ENCODE data around the gene MAMLD1. TPM values are rescaled to one million over a fixed set of nuclear protein-coding genes. Genes with fewer than 3 reads are reported as not detected.

MAMLD1 gene
- polyA plus RNA-seq, 1 donor (not counting 4 experiments of a cell fraction or from before 2014, with no cell fraction given): 0.98 TPM

GRCh38 chrX:150364347-150365050, 1.4 kb downstream of the MAMLD1 start:
- H3K9me3 ChIP-seq (ENCODE audit: control insufficient read depth, low read depth, low read length): no peaks in the 10 kb centered on the region
- H3K9ac ChIP-seq (ENCODE audit: control insufficient read depth, extremely low read depth, insufficient read depth, low read length): peak overlapping the region; percentile 63
- H3K27me3 ChIP-seq (ENCODE audit: control insufficient read depth, extremely low read depth, insufficient read depth, low read length): peaks cover 16% of the 10 kb centered on the region
- no peak for DNase-seq (ENCODE audit: low read depth, low spot score)
- H3K36me3 ChIP-seq (ENCODE audit: control insufficient read depth in 2 of 2, extremely low read depth in 1 of 2, insufficient read depth in 2 of 2, low read length in 2 of 2): no peaks in the 10 kb centered on the region
- H3K9me1 ChIP-seq (ENCODE audit: control insufficient read depth, extremely low read depth, insufficient read depth, low read length): no peaks in the 10 kb centered on the region
- no peaks in the 10 kb centered on the region for H4K20me1 ChIP-seq (ENCODE audit: control insufficient read depth, extremely low read depth, insufficient read depth, low read length)
- H3K4me2 ChIP-seq (ENCODE audit: control insufficient read depth, extremely low read depth, insufficient read depth, low read depth, low read length): peak overlapping the region; percentile 65
- no peak overlapping the region for H3K27ac ChIP-seq (ENCODE audit: control insufficient read depth, insufficient read depth, low read length)
- no peak for FAIRE-seq
- no peaks in the 10 kb centered on the region for H3K79me2 ChIP-seq (ENCODE audit: control insufficient read depth, insufficient read depth, low read length)
- dilution Hi-C loops (cut with MboI; ENCODE audit: extremely low pct_ligation_motif_present, low sequenced_read_pairs): no loop called here
- peak overlapping the region; percentile 48 to 64 (median 57) for H3K4me3 ChIP-seq (ENCODE audit: control insufficient read depth in 2 of 3, extremely low read depth in 1 of 3, insufficient read depth in 2 of 3, low read depth in 1 of 3, low read length in 3 of 3)
- H2AFZ ChIP-seq (ENCODE audit: control insufficient read depth, low read length): peak overlapping the region; percentile 58
- peaks cover 7% of the 10 kb centered on the region for H3K4me1 ChIP-seq (ENCODE audit: control insufficient read depth, extremely low read depth, insufficient read depth, low read length)
- TF ChIP-seq CTCF (optimal IDR thresholded peaks at IDR 0.05 in 1 of 3, IDR thresholded peaks at IDR 0.05 in 1 of 3, conservative IDR thresholded peaks at IDR 0.05 in 1 of 3; ENCODE audit: extremely low read depth in 1 of 3, insufficient read depth in 2 of 3, low read length in 3 of 3): no peak
- no peak for TF ChIP-seq EZH2 (IDR thresholded peaks at IDR 0.05; ENCODE audit: low read length)

GRCh38 chrX:150365051-150365989, 2.2 kb downstream of the MAMLD1 start:
- no peak for FAIRE-seq
- no peaks in the 10 kb centered on the region for H3K36me3 ChIP-seq (ENCODE audit: control insufficient read depth in 2 of 2, extremely low read depth in 1 of 2, insufficient read depth in 2 of 2, low read length in 2 of 2)
- dilution Hi-C loops (cut with MboI; ENCODE audit: extremely low pct_ligation_motif_present, low sequenced_read_pairs): no loop called here
- H3K4me1 ChIP-seq (ENCODE audit: control insufficient read depth, extremely low read depth, insufficient read depth, low read length): peaks cover 7% of the 10 kb centered on the region
- H2AFZ ChIP-seq (ENCODE audit: control insufficient read depth, low read length): peak overlapping the region; percentile 30
- H4K20me1 ChIP-seq (ENCODE audit: control insufficient read depth, extremely low read depth, insufficient read depth, low read length): no peaks in the 10 kb centered on the region
- no peak overlapping the region for H3K27ac ChIP-seq (ENCODE audit: control insufficient read depth, insufficient read depth, low read length)
- H3K4me3 ChIP-seq (ENCODE audit: control insufficient read depth in 2 of 3, extremely low read depth in 1 of 3, insufficient read depth in 2 of 3, low read depth in 1 of 3, low read length in 3 of 3): peak overlapping the region; percentile 37 to 57 (median 49)
- no peaks in the 10 kb centered on the region for H3K9me3 ChIP-seq (ENCODE audit: control insufficient read depth, low read depth, low read length)
- TF ChIP-seq EZH2 (IDR thresholded peaks at IDR 0.05; ENCODE audit: low read length): no peak
- peak in 2 of 3 experiments; percentile 36 to 63 for TF ChIP-seq CTCF (optimal IDR thresholded peaks at IDR 0.05 in 1 of 3, IDR thresholded peaks at IDR 0.05 in 1 of 3, conservative IDR thresholded peaks at IDR 0.05 in 1 of 3; ENCODE audit: extremely low read depth in 1 of 3, insufficient read depth in 2 of 3, low read length in 3 of 3)
- no peak for DNase-seq (ENCODE audit: low read depth, low spot score)
- no peaks in the 10 kb centered on the region for H3K79me2 ChIP-seq (ENCODE audit: control insufficient read depth, insufficient read depth, low read length)
- H3K27me3 ChIP-seq (ENCODE audit: control insufficient read depth, extremely low read depth, insufficient read depth, low read length): peaks cover 16% of the 10 kb centered on the region
- H3K4me2 ChIP-seq (ENCODE audit: control insufficient read depth, extremely low read depth, insufficient read depth, low read depth, low read length): peak overlapping the region; percentile 77
- H3K9ac ChIP-seq (ENCODE audit: control insufficient read depth, extremely low read depth, insufficient read depth, low read length): peak overlapping the region; percentile 41
- H3K9me1 ChIP-seq (ENCODE audit: control insufficient read depth, extremely low read depth, insufficient read depth, low read length): no peaks in the 10 kb centered on the region

All from keratinocyte (primary cell).